Measurements from ENCODE around the gene CD1C. TPM values are rescaled to one million over a fixed set of nuclear protein-coding genes. Genes with fewer than 3 reads are reported as not detected.
"Not testable (repeated sequence)": the region's sequence is repeated elsewhere in the genome, so short reads cannot be mapped to it uniquely, and the experiment has no call there.

CD1C gene
- total RNA-seq, 1 experiment from 2014 or later: not detected

DNA sequence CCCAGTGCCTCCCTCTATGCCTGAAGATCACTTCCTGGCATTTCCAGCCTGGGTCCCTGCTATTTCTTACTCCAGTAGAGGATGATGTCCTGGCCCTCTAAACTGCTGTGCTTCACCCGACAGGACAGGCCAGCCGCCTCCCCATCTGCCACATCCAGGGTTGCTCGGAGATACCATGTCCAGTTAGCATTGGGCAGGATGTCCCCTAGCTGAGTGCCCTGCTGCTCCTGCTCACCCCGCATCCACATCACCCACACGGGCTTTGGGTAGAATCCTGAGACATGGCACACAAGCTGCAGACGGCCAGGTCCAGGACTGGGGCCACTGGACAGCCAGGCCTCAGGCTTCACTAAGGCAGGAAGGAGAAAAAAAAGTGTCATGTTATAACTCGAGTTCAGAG is 39.6 kb downstream of the CD1C start:
- DNase-seq (ENCODE audit: low spot score): no peak

DNA sequence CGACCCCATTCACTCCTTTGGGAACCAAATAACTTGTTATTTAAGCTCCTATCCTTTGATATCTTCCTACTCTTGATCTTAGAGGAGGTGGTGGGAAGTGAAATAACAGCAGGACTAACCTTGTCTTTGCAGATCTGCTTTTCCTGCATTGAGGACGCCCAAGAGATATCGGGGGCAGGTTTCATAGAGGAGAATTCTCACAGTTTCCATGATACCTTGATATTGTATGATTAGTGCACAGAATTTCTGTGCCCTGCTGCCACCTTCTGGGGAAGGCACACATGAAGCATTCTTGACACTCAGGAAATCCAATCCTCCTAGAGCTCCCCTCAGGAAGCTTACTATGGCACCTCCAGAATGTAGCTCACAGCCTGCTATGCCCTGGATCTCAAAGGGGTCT is 40.0 kb downstream of the CD1C start:
- DNase-seq (ENCODE audit: low spot score): no peak

DNA sequence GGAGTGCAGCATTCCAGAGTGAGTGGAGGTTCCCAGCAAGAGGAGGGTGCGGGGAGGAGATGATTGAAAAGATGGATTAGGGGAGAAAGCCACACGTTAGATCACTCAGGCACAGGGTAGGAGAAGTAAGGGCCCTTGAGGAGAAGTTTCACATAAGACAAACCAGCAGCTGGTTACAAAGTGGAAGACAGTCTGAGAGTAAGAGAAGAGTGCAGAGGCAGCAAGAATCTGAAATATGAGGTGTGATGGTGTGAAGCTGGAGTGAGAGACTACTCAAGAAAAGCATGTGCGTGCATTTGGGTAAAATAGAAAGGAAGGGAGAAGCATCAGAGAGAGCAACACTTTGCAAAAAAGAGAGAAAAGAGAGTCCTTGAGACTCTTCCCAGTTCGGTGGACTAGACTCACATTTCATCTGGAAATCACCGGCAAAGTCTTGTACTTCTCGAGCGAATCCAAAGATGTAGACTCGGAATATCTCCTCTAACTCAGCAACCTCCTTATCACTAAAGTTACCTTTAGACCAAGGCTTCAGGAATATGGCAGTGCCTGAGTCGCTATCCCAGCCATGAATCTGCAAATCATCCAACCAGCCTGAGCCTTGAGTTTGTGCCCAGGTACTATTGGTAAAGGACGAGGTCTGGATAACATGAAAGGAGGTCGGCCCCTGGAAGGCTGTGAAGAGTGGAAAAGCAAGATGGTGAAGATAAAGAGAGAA is 40.8 kb downstream of the CD1C start:
- no peak for DNase-seq (ENCODE audit: low spot score)

DNA sequence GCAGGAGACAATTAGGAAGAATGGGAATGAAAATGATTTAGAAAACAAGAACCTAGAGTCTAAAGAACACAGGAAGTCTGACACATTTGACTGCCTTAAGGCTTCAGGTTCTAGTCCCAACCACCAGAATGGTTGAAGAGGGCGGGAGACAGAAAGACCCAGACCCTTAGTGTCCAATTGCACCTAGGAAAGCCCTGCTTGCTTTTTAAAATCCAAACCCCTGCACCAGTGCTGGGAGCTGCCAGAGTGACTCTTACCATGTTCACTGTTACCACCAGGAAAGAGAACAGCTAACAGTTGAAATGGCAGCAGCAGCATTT is 41.3 kb downstream of the CD1C start:
- DNase-seq (ENCODE audit: low spot score): no peak

DNA sequence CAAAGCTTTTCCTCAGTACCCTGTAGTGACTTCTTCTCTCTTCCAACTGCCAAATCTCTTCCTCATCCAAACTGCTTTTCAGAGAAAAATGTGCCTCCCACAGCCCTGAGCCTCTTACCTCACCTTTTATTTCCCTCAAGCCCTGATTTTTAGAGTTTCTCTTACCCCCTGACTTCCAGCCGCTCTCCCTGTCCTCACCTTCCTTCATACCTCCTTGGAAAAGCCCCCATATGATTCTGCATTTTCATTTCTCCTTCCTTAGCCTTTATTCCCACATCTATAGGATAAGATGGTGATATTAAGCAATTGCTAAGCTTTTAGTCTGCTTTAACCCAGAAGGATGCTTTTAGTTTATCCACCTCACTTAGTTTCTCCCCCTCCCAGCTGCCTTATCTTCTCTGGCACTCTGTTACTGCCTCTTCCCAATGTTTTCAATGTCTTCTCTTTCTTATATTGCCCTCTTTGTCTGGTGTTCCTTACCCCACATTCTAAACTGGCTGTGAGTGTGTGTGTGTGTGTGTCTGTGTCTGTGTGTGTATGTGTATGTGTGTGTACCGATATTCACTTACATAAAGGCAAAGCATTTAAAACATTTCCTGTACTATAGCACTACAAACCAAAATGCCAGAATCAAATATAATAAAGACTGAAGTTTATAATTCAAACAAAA is 41.9 kb downstream of the CD1C start, which contains the start of gene CD1B:
Gene CD1B, minus strand, starts transcription at position 51 of the 670 bp plus-strand sequence. CDS start 108 bp downstream, outside the sequence.
- DNase-seq (ENCODE audit: low spot score): no peak

DNA sequence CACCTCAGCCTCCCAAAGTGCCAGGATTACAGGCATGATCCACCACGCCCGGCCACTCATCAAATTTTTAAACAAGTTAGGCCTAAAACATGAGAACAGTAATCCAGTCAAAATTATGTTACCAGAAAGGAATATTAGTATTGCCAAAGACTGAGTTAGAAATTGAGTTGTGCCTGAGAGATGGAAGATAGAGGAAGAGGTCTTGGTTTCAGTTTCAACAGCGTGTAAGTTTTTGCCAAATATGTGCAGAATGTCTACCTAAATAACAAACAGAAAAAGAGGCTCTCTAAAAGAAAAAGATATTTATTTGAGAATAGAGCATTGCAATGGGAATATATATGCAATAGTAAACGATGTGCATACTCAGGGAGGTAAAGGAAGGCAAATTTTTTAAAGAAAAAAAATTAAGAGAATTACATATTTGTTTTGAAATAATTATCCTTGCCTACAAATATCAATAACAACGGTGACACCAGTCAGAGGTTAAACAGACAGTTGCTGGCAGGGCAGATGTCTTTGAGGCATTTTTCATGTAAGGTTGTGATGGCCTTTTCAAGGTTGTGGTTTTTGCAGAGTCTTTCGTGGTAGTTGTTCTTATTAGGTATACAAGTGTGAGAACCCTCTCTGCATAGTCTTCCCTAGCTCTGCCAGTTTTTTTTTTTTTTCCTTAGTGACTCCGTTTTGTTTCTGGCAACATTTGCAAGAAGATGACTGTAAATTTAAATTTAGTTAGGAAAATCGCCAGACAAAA is 43.9 kb downstream of the CD1C start:
- no peak for DNase-seq (ENCODE audit: low spot score)

DNA sequence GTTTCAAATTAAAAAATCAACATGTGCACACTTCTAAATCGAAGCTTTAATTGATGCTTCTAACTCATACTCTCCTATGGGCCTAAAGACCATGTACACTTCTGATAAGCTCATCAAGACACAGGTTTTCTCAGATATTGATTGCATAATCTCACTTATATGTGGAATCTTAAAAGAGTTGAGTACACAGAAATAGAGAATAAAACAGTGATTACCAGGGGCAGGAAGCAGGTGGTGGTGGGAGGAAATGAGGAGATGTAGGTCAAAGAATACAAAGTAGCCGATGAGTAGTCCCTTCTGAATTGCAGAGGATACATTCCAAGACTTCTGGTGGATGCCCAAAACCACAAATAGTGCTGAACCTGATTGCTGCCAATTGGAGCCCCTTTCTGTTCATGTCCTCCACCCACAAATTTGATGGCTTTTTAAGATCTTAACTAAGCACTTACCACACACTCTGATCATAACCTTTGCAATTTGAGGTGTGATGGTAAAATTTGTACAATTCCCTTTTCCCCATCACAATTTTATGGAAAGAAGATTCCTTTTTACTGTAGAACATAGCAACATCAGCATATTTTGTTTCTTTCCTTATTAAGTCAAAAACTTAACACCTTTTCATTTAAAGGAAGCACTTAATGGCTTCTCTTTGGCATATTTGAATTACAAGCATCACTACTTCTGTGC is 44.9 kb downstream of the CD1C start:
- no peak for DNase-seq (ENCODE audit: low spot score)

DNA sequence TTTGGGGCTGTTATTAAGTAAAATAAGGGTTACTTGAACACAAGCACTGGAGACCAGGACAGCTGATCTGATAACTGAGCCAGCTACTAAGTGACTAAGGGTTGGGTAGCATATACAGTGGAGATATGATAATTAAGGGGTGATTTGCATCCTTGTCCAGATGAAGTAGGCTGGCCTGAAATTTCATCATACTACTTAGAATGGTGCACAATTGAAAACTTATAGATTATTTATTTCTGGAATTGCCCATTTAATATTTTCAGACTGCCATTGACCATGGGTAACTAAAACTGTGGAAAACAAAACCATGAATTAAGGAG is 45.5 kb downstream of the CD1C start:
- no peak for DNase-seq (ENCODE audit: low spot score)

DNA sequence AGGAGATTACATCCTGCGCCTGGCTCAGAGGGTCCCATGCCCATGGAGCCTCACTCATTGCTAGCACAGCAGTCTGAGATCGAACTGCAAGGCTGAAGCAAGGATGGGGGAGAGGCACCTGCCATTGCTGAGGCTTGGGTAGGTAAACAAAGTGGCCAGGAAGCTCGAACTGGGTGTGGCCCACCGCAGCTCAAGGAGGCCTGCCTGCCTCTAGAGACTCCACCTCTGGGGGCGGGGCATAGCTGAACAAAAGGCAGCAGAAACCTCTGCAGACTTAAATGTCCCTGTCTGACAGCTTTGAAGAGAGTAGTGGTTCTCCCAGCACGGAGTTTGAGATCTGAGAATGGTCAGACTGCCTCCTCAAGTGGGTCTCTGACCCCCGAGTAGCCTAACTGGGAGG is 46.7 kb downstream of the CD1C start:
- not testable (repeated sequence) for DNase-seq (ENCODE audit: low spot score)

Other genes with a start within 250 kb of the CD1C start
- 0.64 and 2.0 TPM in 2 replicates for gene CD1D, start 109.0 kb upstream of the CD1C start, total RNA-seq (2014; rRNA removed; shearing (Covaris generic))
- gene CD1A, start 35.5 kb upstream of the CD1C start, total RNA-seq (2014; rRNA removed; shearing (Covaris generic)): not detected in 2 replicates
- not detected in 2 replicates for gene CD1B, start 41.6 kb downstream of the CD1C start, total RNA-seq (2014; rRNA removed; shearing (Covaris generic))
- not detected in 2 replicates for gene CD1E, start 64.0 kb downstream of the CD1C start, total RNA-seq (2014; rRNA removed; shearing (Covaris generic))
- not detected in 2 replicates for gene OR10T2, start 109.5 kb downstream of the CD1C start, total RNA-seq (2014; rRNA removed; shearing (Covaris generic))
- not detected in 2 replicates for gene OR10K2, start 136.3 kb downstream of the CD1C start, total RNA-seq (2014; rRNA removed; shearing (Covaris generic))
- gene OR10K1, start 171.9 kb downstream of the CD1C start, total RNA-seq (2014; rRNA removed; shearing (Covaris generic)): not detected in 2 replicates
- gene OR10R2, start 182.3 kb downstream of the CD1C start, total RNA-seq (2014; rRNA removed; shearing (Covaris generic)): not detected in 2 replicates

Data from H4 (cell line).